ENCODE measurements around the gene KSR1.

Gene KSR1

GRCh38 chr17:27473748-27474609, 17.7 kb downstream of the KSR1 start:
- no peak for DNase-seq (ENCODE audit: low spot score)

- DNase-seq (ENCODE audit: low spot score), result no peak
Observed at GRCh38 chr17:27475070-27475673, 18.9 kb downstream of the KSR1 start.

GRCh38 chr17:27475981-27476895, 20.0 kb downstream of the KSR1 start:
- DNase-seq (ENCODE audit: low spot score), result no peak

GRCh38 chr17:27477050-27477888, 21.0 kb downstream of the KSR1 start:
- DNase-seq (ENCODE audit: low spot score), result no peak

GRCh38 chr17:27477971-27478684, 21.9 kb downstream of the KSR1 start:
- DNase-seq (ENCODE audit: low spot score), result no peak

GRCh38 chr17:27478901-27479538, 22.8 kb downstream of the KSR1 start:
- no peak for DNase-seq (ENCODE audit: low spot score)

- no peak for DNase-seq (ENCODE audit: low spot score)
Observed at GRCh38 chr17:27479838-27480237, 23.6 kb downstream of the KSR1 start.

- no peak for DNase-seq (ENCODE audit: low spot score)
Observed at GRCh38 chr17:27480699-27481098, 24.5 kb downstream of the KSR1 start.

GRCh38 chr17:27481327-27481726, 25.1 kb downstream of the KSR1 start:
- DNase-seq (ENCODE audit: low spot score), result no peak

- DNase-seq (ENCODE audit: low spot score), result no peak
Observed at GRCh38 chr17:27485125-27485524, 28.9 kb downstream of the KSR1 start.

- no peak for DNase-seq (ENCODE audit: low spot score)
Observed at GRCh38 chr17:27485716-27486495, 29.7 kb downstream of the KSR1 start.

- DNase-seq (ENCODE audit: low spot score), result no peak
Observed at GRCh38 chr17:27486741-27487140, 30.5 kb downstream of the KSR1 start.

GRCh38 chr17:27488231-27488630, 32.0 kb downstream of the KSR1 start:
- no peak for DNase-seq (ENCODE audit: low spot score)

GRCh38 chr17:27489045-27489715, 32.9 kb downstream of the KSR1 start:
- DNase-seq (ENCODE audit: low spot score), result peak; percentile 93

GRCh38 chr17:27490391-27490790, 34.1 kb downstream of the KSR1 start:
- DNase-seq (ENCODE audit: low spot score), result no peak

- DNase-seq (ENCODE audit: low spot score), result no peak
Observed at GRCh38 chr17:27491713-27492190, 35.5 kb downstream of the KSR1 start.

- no peak for DNase-seq (ENCODE audit: low spot score)
Observed at GRCh38 chr17:27492470-27492869, 36.2 kb downstream of the KSR1 start.

GRCh38 chr17:27493088-27493487, 36.8 kb downstream of the KSR1 start:
- no peak for DNase-seq (ENCODE audit: low spot score)
